ENCODE data around the gene MYL4. TPM values are rescaled to one million over a fixed set of nuclear protein-coding genes. Genes with fewer than 3 reads are reported as not detected.

MYL4 gene
- total and polyA plus RNA-seq, 2 of the 8 experiments (the other 6 are each of a cell fraction or from before 2014, with no cell fraction given): 0.12 TPM; not detected in 1

GRCh38 chr17:47199627-47200324 lies 9.4 kb upstream of the MYL4 start:
- no peak overlapping the region for H2BK12ac ChIP-seq (ENCODE audit: low read depth, low read length)
- H3K56ac ChIP-seq (replicated peaks; ENCODE audit: insufficient read length, low read depth, low read length): no peak overlapping the region
- no peaks in the 10 kb centered on the region for H3K79me2 ChIP-seq (ENCODE audit: control insufficient read depth in 1 of 2, insufficient read depth in 2 of 2, low read length in 2 of 2)
- no peak overlapping the region for H2BK120ac ChIP-seq (replicated peaks; ENCODE audit: low read depth, low read length)
- H2AK5ac ChIP-seq (ENCODE audit: low read depth, low read length): no peak overlapping the region
- no peak overlapping the region for H2BK15ac ChIP-seq (ENCODE audit: low read length)
- H4K20me1 ChIP-seq (replicated peaks in 1 of 2; ENCODE audit: control insufficient read depth in 1 of 2, insufficient read depth in 2 of 2, low read length in 2 of 2): no peaks in the 10 kb centered on the region
- no peak for FAIRE-seq
- DNase-seq (ENCODE audit: low read depth in 1 of 2, low spot score in 2 of 2): no peak
- no peak overlapping the region for H3K18ac ChIP-seq (ENCODE audit: extremely low read depth, low read length)
- H3K23ac ChIP-seq (ENCODE audit: insufficient read length): no peak overlapping the region
- TF ChIP-seq GABPA (IDR thresholded peaks at IDR 0.05; ENCODE audit: borderline replicate concordance, insufficient read depth, low read length): no peak
- no peak for TF ChIP-seq ZNF274 (IDR thresholded peaks at IDR 0.05; ENCODE audit: borderline replicate concordance, extremely low read depth, low read length)
- TF ChIP-seq MAFK (IDR thresholded peaks at IDR 0.05; ENCODE audit: low read depth, low read length): no peak
- no peak overlapping the region for H3K27ac ChIP-seq (ENCODE audit: low read depth, low read length)
- CTCF ChIA-PET (ENCODE audit: partially characterized antibody): interaction anchor here (0.6 kb wide), 1 partner anchor 108 kb away, joined by 3 read pairs; no protein-coding TSS in a partner anchor
- H3K14ac ChIP-seq (ENCODE audit: insufficient read length): no peak overlapping the region
- no peak overlapping the region for H2AFZ ChIP-seq (ENCODE audit: low read length)
- no peak overlapping the region for H3K4ac ChIP-seq (replicated peaks; ENCODE audit: insufficient read length, low read depth, low read length)
- H2BK5ac ChIP-seq (ENCODE audit: low read depth, low read length): no peak overlapping the region
- no peak overlapping the region for H3K4me3 ChIP-seq (ENCODE audit: extremely low read depth in 1 of 4, insufficient read depth in 2 of 4, low read depth in 3 of 4, low read length in 4 of 4)
- 94% methylated on average over 8 of the region's 8 CpGs; no CpG with 5 or more reads in 1 of the 2 experiments for WGBS, 2 experiments (ENCODE audit: extremely low coverage in 1 of 2, insufficient coverage in 1 of 2, insufficient read length in 1 of 2, insufficient replicate concordance in 2 of 2, low coverage in 1 of 2, low lambda C conversion rate in 2 of 2, missing lambda C conversion rate in 1 of 2)
- no peaks in the 10 kb centered on the region for H3K36me3 ChIP-seq (ENCODE audit: control insufficient read depth in 2 of 4, insufficient read depth in 4 of 4, low read length in 3 of 4)
- H4K5ac ChIP-seq (ENCODE audit: insufficient read length, low read depth, low read length): no peak overlapping the region
- POLR2A ChIA-PET (ENCODE audit: partially characterized antibody): interaction anchor here (0.6 kb wide), 1 partner anchor 330 kb away, joined by 4 read pairs; no protein-coding TSS in a partner anchor
- no peak overlapping the region for H4K8ac ChIP-seq (ENCODE audit: extremely low read depth, insufficient read depth, low read length)
- H3K9ac ChIP-seq (replicated peaks in 1 of 4; ENCODE audit: extremely low read depth in 1 of 4, low read depth in 3 of 4, low read length in 3 of 4): no peak overlapping the region
- H3K23me2 ChIP-seq (ENCODE audit: low read depth, low read length): no peaks in the 10 kb centered on the region
- H3K27me3 ChIP-seq (replicated peaks in 1 of 4; ENCODE audit: control insufficient read depth in 3 of 4, extremely low read depth in 1 of 4, insufficient read depth in 3 of 4, low read length in 3 of 4): no peaks in the 10 kb centered on the region; a peak in 1 of 7 replicates
- H3K4me1 ChIP-seq (replicated peaks in 1 of 4; ENCODE audit: control insufficient read depth in 3 of 4, insufficient read depth in 4 of 4, low read length in 3 of 4): no peaks in the 10 kb centered on the region
- H3K4me2 ChIP-seq (ENCODE audit: insufficient read depth in 1 of 2, low read depth in 2 of 2, low read length in 2 of 2): no peak overlapping the region
- H2BK20ac ChIP-seq (ENCODE audit: low read length): no peak overlapping the region
- H4K91ac ChIP-seq (replicated peaks; ENCODE audit: insufficient read length, low read length): no peak overlapping the region
- no peaks in the 10 kb centered on the region for H3K9me3 ChIP-seq (ENCODE audit: insufficient read depth in 2 of 2, low read depth in 1 of 2, low read length in 1 of 2)
- no peaks in the 10 kb centered on the region for H3K79me1 ChIP-seq (ENCODE audit: low read depth, low read length)
